ENCODE data around the gene SPRR4. TPM values are rescaled to one million over a fixed set of nuclear protein-coding genes. Genes with fewer than 3 reads are reported as not detected.

The SPRR4 gene
- total RNA-seq, 1 experiment from 2014 or later: not detected

GRCh38 chr1:152995842-152996241 is 25.4 kb downstream of the SPRR4 start:
- Histone ChIP-seq H3K4me1 (ENCODE audit: insufficient read depth, low read length) (no peaks in the 10 kb centered on the region), H3K27ac (ENCODE audit: low read length) (no peak overlapping the region), H3F3A (ENCODE audit: low read length, unreplicated experiment) (no peaks in the 10 kb centered on the region), H3K9me2 (replicated peaks; ENCODE audit: low read length) (no peaks in the 10 kb centered on the region), H3K36me3 (ENCODE audit: low read depth, low read length) (no peaks in the 10 kb centered on the region), H2AFZ (ENCODE audit: low read length) (no peak overlapping the region), H3K9ac (ENCODE audit: low read length) (no peak overlapping the region), H3K4me2 (ENCODE audit: low read length) (no peak overlapping the region), H3K79me2 (ENCODE audit: low read length) (no peaks in the 10 kb centered on the region), H3K27me3 (ENCODE audit: low read length) (peaks cover 55% of the 10 kb centered on the region), H4K20me1 (ENCODE audit: low read length) (no peaks in the 10 kb centered on the region), H3K9me3 (ENCODE audit: low read length) (no peaks in the 10 kb centered on the region), H3K4me3 (ENCODE audit: low read length) (no peak overlapping the region)
- intact Hi-C loops (cut with micrococcal nuclease): no loop called here
- no peak for TF ChIP-seq EZH2phosphoT487 (IDR thresholded peaks at IDR 0.05; ENCODE audit: borderline replicate concordance, low read length)
- no peak for TF ChIP-seq CTCF (conservative IDR thresholded peaks at IDR 0.05; ENCODE audit: low read depth, low read length)
- TF ChIP-seq EZH2 (IDR thresholded peaks at IDR 0.05; ENCODE audit: low read length, unreplicated experiment): no peak
- BruUV-seq (replicated peaks): no TSS peak
- DNase-seq (no peak), ATAC-seq (no peak)
- ChIA-PET POLR2A (ENCODE audit: unreplicated experiment) (no interaction called here), CTCF (no interaction called here)

DNA sequence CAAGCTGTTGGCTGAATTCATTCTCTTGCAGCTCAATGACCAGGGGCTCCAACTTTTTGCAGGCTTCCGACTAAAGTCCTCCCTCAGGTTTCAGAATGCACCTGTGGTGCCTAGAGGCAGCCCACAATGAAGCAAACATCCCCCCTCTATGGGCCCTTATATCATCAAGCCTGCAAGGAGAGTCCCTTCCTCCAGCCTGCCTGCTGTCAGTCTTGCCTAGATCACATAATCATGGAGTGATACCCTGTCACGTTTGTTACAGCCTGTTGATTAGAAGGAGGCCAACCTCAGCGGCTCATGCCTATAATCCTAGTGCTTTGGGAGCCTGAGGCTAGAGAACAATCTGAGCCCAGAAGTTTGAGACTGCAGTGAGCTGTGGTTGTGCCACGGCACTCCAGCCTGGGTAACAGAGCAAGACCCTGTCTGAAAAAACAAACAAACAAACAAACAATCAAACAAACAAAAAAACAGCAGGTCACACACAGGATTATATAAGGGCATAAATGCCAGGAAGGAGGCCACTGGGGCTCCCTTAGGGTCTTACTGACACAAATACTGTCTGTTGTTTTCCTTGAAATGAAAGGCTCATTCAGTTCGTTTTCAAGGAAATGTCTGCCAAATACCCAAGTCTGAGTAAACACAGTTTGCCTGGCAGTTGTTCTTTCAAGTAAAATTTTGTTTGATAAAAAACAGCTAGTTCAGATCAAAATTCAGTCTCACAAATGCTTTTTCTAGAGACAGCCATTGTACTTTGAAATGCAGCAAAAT is 26.4 kb downstream of the SPRR4 start:
- Histone ChIP-seq H3K9me2 (replicated peaks; ENCODE audit: low read length) (no peaks in the 10 kb centered on the region), H3K79me2 (ENCODE audit: low read length) (no peaks in the 10 kb centered on the region), H3K36me3 (ENCODE audit: low read depth, low read length) (no peaks in the 10 kb centered on the region), H3K27ac (ENCODE audit: low read length) (no peak overlapping the region), H3K9ac (ENCODE audit: low read length) (no peak overlapping the region), H4K20me1 (ENCODE audit: low read length) (no peaks in the 10 kb centered on the region), H3K4me2 (ENCODE audit: low read length) (no peak overlapping the region), H3F3A (ENCODE audit: low read length, unreplicated experiment) (no peaks in the 10 kb centered on the region), H3K4me3 (ENCODE audit: low read length) (no peak overlapping the region), H3K27me3 (ENCODE audit: low read length) (peaks cover 46% of the 10 kb centered on the region), H3K4me1 (ENCODE audit: insufficient read depth, low read length) (no peaks in the 10 kb centered on the region), H3K9me3 (ENCODE audit: low read length) (no peaks in the 10 kb centered on the region), H2AFZ (ENCODE audit: low read length) (no peak overlapping the region)
- intact Hi-C loops (cut with micrococcal nuclease): no loop called here
- ChIA-PET CTCF (no interaction called here), POLR2A (ENCODE audit: unreplicated experiment) (no interaction called here)
- BruUV-seq (replicated peaks): no TSS peak
- TF ChIP-seq EZH2 (IDR thresholded peaks at IDR 0.05; ENCODE audit: low read length, unreplicated experiment) (no peak), CTCF (conservative IDR thresholded peaks at IDR 0.05; ENCODE audit: low read depth, low read length) (no peak), EZH2phosphoT487 (IDR thresholded peaks at IDR 0.05; ENCODE audit: borderline replicate concordance, low read length) (no peak)
- DNase-seq (no peak), ATAC-seq (no peak)

- no peak for ATAC-seq
- Histone ChIP-seq H3K79me2 (ENCODE audit: low read length) (no peaks in the 10 kb centered on the region), H3K36me3 (ENCODE audit: low read depth, low read length) (no peaks in the 10 kb centered on the region), H3K27me3 (ENCODE audit: low read length) (peaks cover 42% of the 10 kb centered on the region), H3F3A (ENCODE audit: low read length, unreplicated experiment) (no peaks in the 10 kb centered on the region), H3K9ac (ENCODE audit: low read length) (no peak overlapping the region), H3K4me1 (ENCODE audit: insufficient read depth, low read length) (no peaks in the 10 kb centered on the region), H3K9me2 (replicated peaks; ENCODE audit: low read length) (no peaks in the 10 kb centered on the region), H2AFZ (ENCODE audit: low read length) (no peak overlapping the region), H3K4me3 (ENCODE audit: low read length) (no peak overlapping the region), H3K9me3 (ENCODE audit: low read length) (no peaks in the 10 kb centered on the region), H4K20me1 (ENCODE audit: low read length) (no peaks in the 10 kb centered on the region), H3K27ac (ENCODE audit: low read length) (no peak overlapping the region), H3K4me2 (ENCODE audit: low read length) (no peak overlapping the region)
- POLR2A ChIA-PET (ENCODE audit: unreplicated experiment): no interaction called here
- intact Hi-C loops (cut with micrococcal nuclease): no loop called here
- no peak for DNase-seq
- CTCF ChIA-PET: no interaction called here
- BruUV-seq (replicated peaks): no TSS peak
- no peak for TF ChIP-seq EZH2 (IDR thresholded peaks at IDR 0.05; ENCODE audit: low read length, unreplicated experiment)
- TF ChIP-seq EZH2phosphoT487 (IDR thresholded peaks at IDR 0.05; ENCODE audit: borderline replicate concordance, low read length): no peak
- TF ChIP-seq CTCF (conservative IDR thresholded peaks at IDR 0.05; ENCODE audit: low read depth, low read length): no peak
Measured at GRCh38 chr1:152997901-152998300, 27.5 kb downstream of the SPRR4 start.

All from PC-3 (cell line).